ENCODE data around the gene CLEC2D.
"Not testable (repeated sequence)": the region's sequence is repeated elsewhere in the genome, so short reads cannot be mapped to it uniquely, and the experiment has no call there.

GRCh38 chr12:9713032-9713558 lies 43.6 kb downstream of the CLEC2D start:
- not testable (repeated sequence) for TF ChIP-seq CTCF (conservative IDR thresholded peaks at IDR 0.05); EZH2 (IDR thresholded peaks at IDR 0.05; ENCODE audit: low read depth)

Data from PC-9 (cell line).